ENCODE measurements around the gene KRTAP10-2.

KRTAP10-2 gene

GRCh38 chr21:44537930-44538911 is 13.1 kb downstream of the KRTAP10-2 start:
- DNase-seq: no peak

GRCh38 chr21:44535963-44536362 is 15.3 kb downstream of the KRTAP10-2 start:
- no peak for DNase-seq

GRCh38 chr21:44534688-44535087 is 16.6 kb downstream of the KRTAP10-2 start:
- no peak for DNase-seq

- DNase-seq: no peak
Observed at GRCh38 chr21:44533891-44534627, 17.2 kb downstream of the KRTAP10-2 start.

- DNase-seq: no peak
Observed at GRCh38 chr21:44533121-44533890, 18.0 kb downstream of the KRTAP10-2 start.

GRCh38 chr21:44532712-44533111 is 18.6 kb downstream of the KRTAP10-2 start:
- DNase-seq: no peak

- DNase-seq: no peak
Observed at GRCh38 chr21:44531606-44532564, 19.4 kb downstream of the KRTAP10-2 start.

- no peak for DNase-seq
Observed at GRCh38 chr21:44530903-44531605, 20.3 kb downstream of the KRTAP10-2 start.

- DNase-seq: no peak
Observed at GRCh38 chr21:44530221-44530902, 20.9 kb downstream of the KRTAP10-2 start.

GRCh38 chr21:44529503-44530125 is 21.7 kb downstream of the KRTAP10-2 start:
- DNase-seq: no peak

- DNase-seq: no peak
Observed at GRCh38 chr21:44529011-44529421, 22.3 kb downstream of the KRTAP10-2 start.

GRCh38 chr21:44528634-44528995 is 22.7 kb downstream of the KRTAP10-2 start:
- DNase-seq: no peak

GRCh38 chr21:44527983-44528633 is 23.2 kb downstream of the KRTAP10-2 start:
- no peak for DNase-seq

- no peak for DNase-seq
Observed at GRCh38 chr21:44527156-44527982, 23.9 kb downstream of the KRTAP10-2 start.

- no peak for DNase-seq
Observed at GRCh38 chr21:44526096-44526997, 25.0 kb downstream of the KRTAP10-2 start.

- no peak for DNase-seq
Observed at GRCh38 chr21:44525391-44526095, 25.8 kb downstream of the KRTAP10-2 start.

Data from activated gamma-delta T cell (primary cell).